Endothelial cell of umbilical vein (primary cell): Measurements from ENCODE around the gene CISD3. TPM values are rescaled to one million over a fixed set of nuclear protein-coding genes. Genes with fewer than 3 reads are reported as not detected.

Experiments
- BruUV-seq: library from RNA; stranded (reverse); fragments of 400-500 nt; replicated peaks from 2 replicates; lab custom pipeline; 2021; lab: Mats Ljungman, UMichigan
- CTCF ChIA-PET: fragments of 300-600, 350-600 bp; sonication (Branson Sonifier 250); formaldehyde crosslinking; loops from one replicate; lab custom pipeline; 2021; ENCODE audit warnings: antibody characterized with exemption, inconsistent platforms; lab: Charles Lee
- POLR2A ChIA-PET: fragments of 300-600, 350-600 bp; sonication (Branson Sonifier 250); formaldehyde crosslinking; loops from one replicate; lab custom pipeline; 2021; ENCODE audit warnings: antibody characterized with exemption, inconsistent platforms; lab: Charles Lee
- DNase-seq: peaks from one replicate; pipeline ENCODE4 v3.0.0-alpha.2; 2011; ENCODE audit warnings: low read depth, low spot score
- FAIRE-seq: peaks from 2 replicates; lab custom pipeline; 2011; peaks lifted over from hg19 to GRCh38; lab: Jason Lieb, UNC
- H2AFZ ChIP-seq: 2 replicates; pipeline ENCODE4 v1.6.0; 2012; ENCODE audit warnings: low read depth, low read length, control low read depth, inconsistent platforms
- H3K27ac ChIP-seq: 2 replicates; pipeline ENCODE4 v1.5.1; 2011; ENCODE audit warnings: low read depth, mild to moderate bottlenecking, control low read depth, low read length, moderate library complexity; ENCODE audit not compliant: insufficient read depth
- H3K27me3 ChIP-seq, 2 experiments: 2 replicates each; pipeline versions ENCODE4 v1.6.0 to v1.6.1; 2011; ENCODE audit warnings: low read length in 2 of 2, mixed read lengths in 1 of 2; ENCODE audit not compliant: control insufficient read depth in 2 of 2, insufficient read depth in 2 of 2
- H3K36me3 ChIP-seq, 2 experiments: 2 replicates in 1 of 2; 3 replicates in 1 of 2; pipeline ENCODE4 v1.5.1; 2011; ENCODE audit warnings: low read length in 2 of 2, mild to moderate bottlenecking in 1 of 2, moderate library complexity in 1 of 2; ENCODE audit not compliant: control insufficient read depth in 2 of 2, insufficient read depth in 2 of 2; ENCODE audit errors: extremely low read depth in 1 of 2
- H3K4me1 ChIP-seq: 3 replicates; pipeline ENCODE4 v1.5.1; 2011; ENCODE audit warnings: mild to moderate bottlenecking, low read length; ENCODE audit not compliant: control insufficient read depth, insufficient read depth; ENCODE audit errors: extremely low read depth
- H3K4me2 ChIP-seq: 2 replicates; pipeline ENCODE4 v1.6.1; 2011; ENCODE audit warnings: low read length, control low read depth, mixed read lengths; ENCODE audit not compliant: insufficient read depth
- H3K4me3 ChIP-seq, 3 experiments: fragments of 200-600 bp in 1 of 3; sonication (generic), shearing (Covaris generic) in 1 of 3; replicated peaks in 1 of 3; 2 replicates each; pipeline ENCODE4 v1.5.1; 2011 to 2016; ENCODE audit warnings: control low read depth in 3 of 3, low read length in 3 of 3, mild to moderate bottlenecking in 2 of 3, inconsistent platforms in 1 of 3, low read depth in 1 of 3, moderate library complexity in 1 of 3; ENCODE audit not compliant: insufficient read depth in 1 of 3
- H3K79me2 ChIP-seq: 2 replicates; pipeline ENCODE4 v1.6.0; 2012; ENCODE audit warnings: low read length, inconsistent platforms; ENCODE audit not compliant: control insufficient read depth, insufficient read depth
- H3K9ac ChIP-seq: replicated peaks from 2 replicates; pipeline ENCODE3; 2011; ENCODE audit warnings: low read length, control low read depth; ENCODE audit not compliant: insufficient read depth; ENCODE audit errors: extremely low read depth
- H3K9me1 ChIP-seq: replicated peaks from 3 replicates; pipeline ENCODE4 v1.6.0; 2011; ENCODE audit warnings: mild to moderate bottlenecking, low read length; ENCODE audit not compliant: control insufficient read depth, insufficient read depth; ENCODE audit errors: extremely low read depth
- H3K9me3 ChIP-seq: replicated peaks from 2 replicates; pipeline ENCODE4 v1.5.1; 2012; ENCODE audit warnings: low read length, inconsistent platforms; ENCODE audit not compliant: control insufficient read depth, insufficient read depth
- H4K20me1 ChIP-seq: replicated peaks from 2 replicates; pipeline ENCODE3; 2011; ENCODE audit warnings: mild to moderate bottlenecking, low read length; ENCODE audit not compliant: control insufficient read depth, insufficient read depth; ENCODE audit errors: extremely low read depth
- GATA2 ChIP-seq: IDR thresholded peaks from 2 replicates; pipeline ENCODE4 v1.7.0; 2011; ENCODE audit warnings: low read depth, mild to moderate bottlenecking, moderate library complexity, mixed read lengths, low read length; ENCODE audit not compliant: insufficient read length, insufficient read depth
- MYC ChIP-seq: IDR thresholded peaks from one replicate; pipeline ENCODE4 v1.6.1; 2011; ENCODE audit warnings: mild to moderate bottlenecking, low read depth, low read length
- POLR2A ChIP-seq: IDR thresholded peaks from 2 replicates; pipeline ENCODE4 v1.6.1; 2012; ENCODE audit warnings: low read depth, mild to moderate bottlenecking, control low read depth, low read length
- dilution Hi-C: fragments of 300-500 bp; cut with MboI; formaldehyde crosslinking; loops from one replicate; pipeline ENCODE4 v1.15.0; 2019; ENCODE audit warnings: low sequenced_read_pairs; ENCODE audit not compliant: extremely low pct_ligation_motif_present
- intact Hi-C: fragments of 100-400 bp; cut with micrococcal nuclease; formaldehyde crosslinking; loops from one replicate; pipeline ENCODE4 v1.10.0; 2022
- polyA plus RNA-seq, 4 experiments: library from polyadenylated mRNA; depleted of rRNA in 3 of 4; stranded (reverse) in 3 of 4; unstranded in 1 of 4; fragments of >200 nt; gene quantifications; 2 replicates each; pipeline versions ENCODE4 v1.2.1 to v1.2.3, GENCODE V29; 2011 to 2012; ENCODE audit warnings: missing spikeins in 1 of 4
- total RNA-seq: library from RNA; stranded (reverse); gene quantifications from 2 replicates; pipeline ENCODE4 v1.2.3, GENCODE V29; 2021
- TF ChIP-seq, protein P1 (sequence below), 2 donors: IDR thresholded peaks; 1 replicate in 1 of 2; 2 replicates in 1 of 2; pipeline ENCODE4 v1.5.1; 2011; ENCODE audit warnings: low read length in 2 of 2, mild to moderate bottlenecking in 2 of 2, moderate library complexity in 2 of 2, control low read depth in 1 of 2, inconsistent platforms in 1 of 2, low read depth in 1 of 2; ENCODE audit not compliant: insufficient read depth in 1 of 2; ENCODE audit errors: extremely low read depth in 1 of 2

The CISD3 gene
- total and polyA plus RNA-seq, 2 donors (not counting 3 experiments of a cell fraction or from before 2014, with no cell fraction given) = 8.7 to 23.7 TPM

DNA sequence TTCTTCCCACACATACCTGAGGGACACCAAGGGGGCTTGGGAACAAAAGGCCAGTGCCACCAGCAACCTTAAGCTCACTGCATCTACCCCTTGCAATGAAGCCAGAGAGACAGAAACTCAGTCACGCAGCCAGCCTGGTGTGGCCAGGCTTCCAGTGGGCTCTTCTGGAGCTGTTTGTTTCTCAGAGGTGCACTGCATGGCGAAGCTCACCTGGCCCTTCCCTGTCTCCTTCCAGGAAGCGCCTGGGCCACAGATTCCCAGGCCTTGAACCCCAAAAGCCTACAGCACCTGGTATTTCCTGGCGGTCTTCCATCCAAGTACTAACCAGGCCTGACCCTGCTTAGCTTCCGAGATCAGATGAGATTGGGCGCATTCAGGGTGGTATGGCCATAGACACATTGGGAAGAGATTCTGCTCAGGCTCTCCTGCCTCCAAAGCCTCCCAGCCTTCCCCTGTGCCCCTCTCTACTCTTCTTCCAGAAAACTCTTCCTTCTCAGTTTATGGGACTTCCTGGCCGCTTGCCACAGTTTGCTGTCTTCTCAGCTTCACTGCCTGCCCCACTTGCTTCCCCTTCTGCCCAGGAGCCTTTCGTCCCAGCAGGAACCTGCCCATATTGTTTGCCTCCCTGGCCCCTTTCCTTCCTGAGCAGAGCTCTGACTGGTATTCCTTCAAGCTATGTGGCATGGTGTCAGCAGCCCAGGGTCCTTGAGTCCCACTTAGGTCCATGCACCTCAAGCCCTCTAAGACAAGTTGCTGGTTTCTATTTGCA is 1.6 kb downstream of the CISD3 start:
- ChIA-PET POLR2A (interaction anchor here (0.6 to 1.1 kb wide), 2 partner anchors 55 to 691 kb away, joined by 3 to 12 read pairs; no protein-coding TSS in a partner anchor), CTCF (interaction anchor here (0.9 to 2.7 kb wide), 14 partner anchors 9 to 422 kb away, joined by 3 to 39 read pairs (median 4); partner anchors contain the start of gene EPOP)
- Histone ChIP-seq H3K4me2 (peak overlapping the region; percentile 11), H2AFZ (no peak overlapping the region), H3K36me3 (peaks cover 2 to 13% of the 10 kb centered on the region in 2 experiments), H3K4me1 (peaks cover 27% of the 10 kb centered on the region), H3K9me3 (no peaks in the 10 kb centered on the region), H3K4me3 (no peak overlapping the region), H3K79me2 (peaks cover 3% of the 10 kb centered on the region), H3K27ac (no peak overlapping the region), H4K20me1 (no peaks in the 10 kb centered on the region), H3K27me3 (no peaks in the 10 kb centered on the region), H3K9ac (no peak overlapping the region), H3K9me1 (no peaks in the 10 kb centered on the region)
- intact Hi-C loops = no loop called here
- no peak for DNase-seq
- dilution Hi-C loops = no loop called here
- TF ChIP-seq MYC (no peak), POLR2A (peak; percentile 63), GATA2 (no peak)
- TF ChIP-seq, protein P1, sequence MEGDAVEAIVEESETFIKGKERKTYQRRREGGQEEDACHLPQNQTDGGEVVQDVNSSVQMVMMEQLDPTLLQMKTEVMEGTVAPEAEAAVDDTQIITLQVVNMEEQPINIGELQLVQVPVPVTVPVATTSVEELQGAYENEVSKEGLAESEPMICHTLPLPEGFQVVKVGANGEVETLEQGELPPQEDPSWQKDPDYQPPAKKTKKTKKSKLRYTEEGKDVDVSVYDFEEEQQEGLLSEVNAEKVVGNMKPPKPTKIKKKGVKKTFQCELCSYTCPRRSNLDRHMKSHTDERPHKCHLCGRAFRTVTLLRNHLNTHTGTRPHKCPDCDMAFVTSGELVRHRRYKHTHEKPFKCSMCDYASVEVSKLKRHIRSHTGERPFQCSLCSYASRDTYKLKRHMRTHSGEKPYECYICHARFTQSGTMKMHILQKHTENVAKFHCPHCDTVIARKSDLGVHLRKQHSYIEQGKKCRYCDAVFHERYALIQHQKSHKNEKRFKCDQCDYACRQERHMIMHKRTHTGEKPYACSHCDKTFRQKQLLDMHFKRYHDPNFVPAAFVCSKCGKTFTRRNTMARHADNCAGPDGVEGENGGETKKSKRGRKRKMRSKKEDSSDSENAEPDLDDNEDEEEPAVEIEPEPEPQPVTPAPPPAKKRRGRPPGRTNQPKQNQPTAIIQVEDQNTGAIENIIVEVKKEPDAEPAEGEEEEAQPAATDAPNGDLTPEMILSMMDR (IDR thresholded peaks at IDR 0.05; ENCODE audit: extremely low read depth in 1 of 2, insufficient read depth in 1 of 2, low read depth in 1 of 2, low read length in 2 of 2) = no peak
- BruUV-seq = no TSS peak
- no peak for FAIRE-seq
